NCI-H2081 treated with DMSO at 0.1 percent for 48 hours (cell line): Measurements from ENCODE around the gene SMTN.
"Not testable (repeated sequence)": the region's sequence is repeated elsewhere in the genome, so short reads cannot be mapped to it uniquely, and the experiment has no call there.

Source experiments
- DNase-seq: peaks from one replicate; lab custom pipeline; 2025; lab: John Stamatoyannopoulos, UW

Gene SMTN

GRCh38 chr22:31080848-31081649, at the start of gene SMTN:
Gene SMTN (plus strand): TSS chr22:31081318. CDS start chr22:31083259, 1,941 bp downstream.
- no peak for DNase-seq

DNA sequence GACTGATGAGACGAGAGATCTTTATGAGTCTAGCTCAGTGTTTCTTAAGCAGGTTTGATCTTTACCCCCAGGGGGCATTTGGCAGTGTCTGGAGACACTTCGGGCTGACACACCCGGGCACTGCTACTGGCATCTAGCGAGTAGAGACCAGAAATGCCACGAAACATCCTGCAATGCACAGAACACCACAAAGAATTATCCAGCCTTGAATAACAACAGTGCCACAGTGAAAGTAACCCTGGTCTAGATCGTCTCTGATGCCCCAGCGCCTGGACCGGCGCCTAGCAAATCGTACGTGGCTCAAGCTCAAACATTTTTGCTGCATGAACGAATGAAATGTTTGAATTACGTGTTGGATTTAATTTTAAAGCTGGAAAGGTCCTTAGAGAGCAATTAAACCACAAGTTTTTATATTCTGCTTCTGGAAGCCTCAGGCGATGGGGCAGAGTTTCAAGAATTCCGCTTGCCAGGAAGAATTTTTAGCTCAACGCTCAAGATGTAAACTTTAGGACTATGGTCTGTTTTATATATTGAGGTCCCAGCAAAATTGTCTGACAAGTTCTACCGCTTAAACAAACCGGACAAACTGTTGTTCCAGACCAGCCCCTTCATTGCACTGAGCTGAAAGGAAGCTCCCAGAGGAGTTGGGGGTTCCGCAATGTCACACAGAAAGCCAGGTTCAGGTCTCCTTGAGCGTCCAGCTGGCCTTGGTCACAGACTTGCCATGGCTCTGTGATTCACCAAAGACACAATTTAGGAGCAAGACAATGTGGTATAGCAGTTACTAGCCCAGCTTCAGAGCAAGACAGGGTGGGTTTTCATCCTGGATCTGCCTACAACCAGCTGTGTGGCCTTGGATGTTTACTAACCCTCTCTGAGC, 44.2 kb upstream of the SMTN start:
- DNase-seq, result no peak

GRCh38 chr22:31038686-31039085, 42.4 kb upstream of the SMTN start:
- DNase-seq, result no peak

DNA sequence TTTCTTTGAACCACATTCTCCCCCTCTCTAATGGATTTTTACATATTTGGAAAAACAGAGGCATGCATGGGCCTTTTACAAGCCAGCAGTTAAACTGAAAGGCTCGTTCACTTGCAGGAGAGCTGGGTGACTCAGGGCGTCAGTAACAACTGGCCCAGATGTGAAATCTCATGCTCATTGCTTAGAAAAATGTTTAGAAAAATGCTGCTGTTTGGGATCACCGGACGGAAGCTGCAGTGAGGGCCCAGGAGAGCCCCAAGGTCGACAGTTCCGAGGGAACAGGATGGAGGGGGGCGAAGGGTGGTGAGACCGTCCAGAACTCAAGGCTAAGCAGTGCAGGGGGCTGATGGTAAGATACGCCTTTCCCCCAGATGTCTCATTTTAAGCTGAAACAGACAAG, 41.7 kb upstream of the SMTN start:
- DNase-seq, result no peak

- DNase-seq, result no peak
Observed at GRCh38 chr22:31040542-31041398, 40.3 kb upstream of the SMTN start.

DNA sequence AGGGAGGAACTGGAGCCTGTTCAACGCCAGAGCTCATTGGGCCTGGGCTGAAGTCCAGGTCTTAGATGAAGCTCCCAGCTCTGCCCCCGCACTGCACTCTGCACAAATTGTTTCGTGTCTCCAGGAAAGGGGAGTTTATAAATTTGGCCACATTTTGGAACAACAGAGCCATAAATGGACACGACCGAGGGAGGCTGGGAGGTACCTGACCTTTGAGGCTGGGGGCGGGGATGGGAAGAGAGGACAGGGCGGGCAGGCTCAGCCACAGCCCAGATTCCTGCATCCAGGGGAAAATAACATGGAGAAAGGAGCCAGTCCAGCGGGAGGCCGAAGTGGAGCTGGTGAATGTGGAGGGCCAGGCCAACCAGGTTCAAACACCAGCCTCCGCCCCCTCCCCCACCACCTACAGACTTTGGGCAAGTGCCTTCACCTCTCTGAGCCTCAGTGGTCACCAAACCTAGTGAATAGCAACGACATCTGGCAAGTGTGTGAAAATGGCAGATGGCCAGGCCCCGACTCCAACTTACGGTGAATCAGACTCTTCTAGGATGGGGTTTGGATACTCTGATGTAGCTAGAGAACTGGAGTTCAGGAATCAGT, 36.8 kb upstream of the SMTN start:
- DNase-seq, result no peak

DNA sequence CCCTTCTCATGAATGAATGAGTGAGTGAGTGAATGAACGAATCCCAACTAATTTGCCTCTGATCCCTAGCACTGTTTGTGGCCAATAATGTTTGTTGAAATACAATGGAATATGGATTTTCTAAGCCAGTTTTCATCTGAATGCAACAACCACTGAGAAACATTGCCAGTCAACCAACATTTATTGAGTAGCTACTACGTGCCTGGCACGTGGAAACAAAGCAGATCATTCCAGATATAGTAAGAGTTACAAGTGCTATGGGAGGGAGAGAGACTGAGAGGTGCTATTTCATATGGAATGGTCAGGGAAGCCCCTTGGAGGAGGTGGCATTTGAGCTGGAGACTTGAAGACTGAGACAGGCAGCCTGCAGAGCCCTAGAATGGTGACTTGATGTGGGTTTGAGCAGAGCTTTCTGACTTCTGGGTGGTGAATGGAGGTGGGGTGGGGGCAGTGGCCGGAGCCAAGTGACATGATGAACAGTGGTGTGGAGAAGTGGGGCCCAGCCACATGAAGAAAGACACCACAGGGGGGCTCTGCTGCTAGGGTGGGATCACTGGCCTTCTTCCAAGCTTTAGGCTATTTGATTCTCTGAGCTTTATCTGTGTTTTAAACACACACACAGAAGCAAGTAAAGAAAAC, 35.1 kb upstream of the SMTN start:
- no peak for DNase-seq

- no peak for DNase-seq
Observed at GRCh38 chr22:31046539-31047226, 34.4 kb upstream of the SMTN start.

- DNase-seq, result no peak
Observed at GRCh38 chr22:31048570-31048969, 32.5 kb upstream of the SMTN start.

DNA sequence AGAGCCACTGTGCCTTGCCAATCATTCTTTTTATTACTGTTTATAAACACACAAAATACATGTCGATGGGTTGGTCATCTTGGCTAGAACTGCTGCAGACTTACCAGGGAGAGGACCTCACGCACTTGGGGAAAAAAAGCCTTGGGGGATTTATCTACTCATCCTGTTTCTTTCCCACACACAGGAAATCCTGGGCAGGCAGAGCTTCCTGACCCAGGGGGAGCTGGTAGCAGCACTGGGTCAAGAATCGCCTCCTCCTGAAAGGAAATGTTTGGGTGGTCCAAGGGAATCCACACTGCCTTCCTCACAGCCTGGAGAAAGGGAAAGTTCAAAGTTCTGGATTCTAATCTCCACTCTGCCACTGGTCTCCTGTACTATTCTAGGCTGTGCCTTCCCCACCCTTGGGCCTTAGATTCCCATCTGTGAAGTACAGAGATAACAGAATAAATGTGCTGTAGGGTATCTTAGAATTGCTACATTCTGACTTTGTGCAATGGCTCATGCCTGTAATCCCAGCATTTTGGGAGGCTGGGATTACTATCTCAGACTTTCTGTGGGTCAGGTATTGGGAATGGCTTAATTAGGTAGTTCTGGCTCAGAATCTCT, 31.2 kb upstream of the SMTN start:
- DNase-seq, result no peak

DNA sequence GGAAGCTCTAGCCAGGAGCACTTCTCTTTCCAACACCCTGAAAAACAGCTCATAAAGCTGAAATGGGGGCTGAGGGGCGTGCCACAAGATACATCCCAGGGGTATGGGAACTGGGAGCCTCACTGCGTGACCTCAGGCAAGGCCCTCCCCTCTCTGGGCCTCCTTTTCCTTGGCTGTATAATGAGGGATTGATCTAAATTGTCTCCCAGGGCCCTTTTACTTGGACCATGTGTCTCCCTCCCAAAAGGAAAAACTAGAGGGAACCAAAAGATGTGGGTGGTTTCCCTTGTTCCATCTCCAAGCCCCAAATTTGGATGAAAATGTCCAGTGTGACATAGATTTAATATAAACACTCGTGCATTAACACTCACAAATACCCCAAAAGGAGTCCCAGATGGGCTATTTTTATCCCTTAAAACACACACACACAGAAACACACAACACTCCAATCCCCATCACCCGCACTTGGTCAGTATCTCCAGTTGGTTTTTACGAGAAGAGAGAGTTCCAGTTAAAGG, 25.9 kb upstream of the SMTN start:
- DNase-seq, result no peak

DNA sequence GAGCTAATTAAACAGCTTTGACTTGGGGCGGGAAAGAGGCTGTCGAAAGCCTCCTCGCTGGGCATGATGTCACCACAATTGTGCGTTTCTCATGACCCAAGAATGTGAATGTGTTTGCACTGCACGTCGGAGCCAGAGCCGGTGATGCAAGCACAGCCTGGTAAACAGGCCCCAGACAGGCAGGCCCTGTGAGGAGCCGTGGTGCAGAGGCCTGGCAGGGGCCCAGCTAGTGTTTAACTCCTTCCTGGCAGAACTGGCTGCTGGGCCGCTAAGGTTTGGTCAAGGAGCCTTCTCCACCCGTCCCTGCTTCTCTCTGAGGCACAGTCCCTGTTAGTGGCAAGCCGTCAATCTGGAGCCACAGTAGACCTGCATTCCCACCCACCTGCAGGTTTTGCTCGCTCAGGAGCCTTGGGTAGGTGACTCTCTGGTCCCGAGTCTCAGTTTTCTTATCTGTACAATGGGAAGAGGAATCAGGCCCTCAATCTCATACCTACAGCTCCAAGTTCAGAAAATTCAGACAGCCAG, 25.4 kb upstream of the SMTN start:
- DNase-seq, result no peak

- no peak for DNase-seq
Observed at GRCh38 chr22:31056986-31057599, 24.0 kb upstream of the SMTN start.

DNA sequence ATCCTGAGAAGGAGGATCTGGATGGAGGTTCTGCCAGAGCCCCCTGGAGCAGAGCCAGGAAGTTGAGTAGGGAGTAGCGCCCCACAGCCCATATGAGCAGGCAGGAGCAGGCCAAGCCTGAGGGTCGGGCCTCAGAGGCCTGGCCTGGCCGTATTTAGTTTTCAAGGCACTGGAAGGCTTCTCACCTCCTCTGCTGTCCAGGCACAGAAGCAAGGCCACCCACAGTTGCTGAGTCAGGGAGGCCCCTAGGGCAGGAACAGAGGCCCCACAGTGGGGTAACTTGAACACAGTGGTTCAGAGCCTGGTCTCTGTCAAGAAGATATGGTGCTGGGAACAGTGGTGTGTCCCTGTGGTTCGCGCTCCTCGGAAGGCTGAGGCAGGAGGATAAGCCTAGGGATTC, 21.5 kb upstream of the SMTN start:
- DNase-seq, result not testable (repeated sequence)

DNA sequence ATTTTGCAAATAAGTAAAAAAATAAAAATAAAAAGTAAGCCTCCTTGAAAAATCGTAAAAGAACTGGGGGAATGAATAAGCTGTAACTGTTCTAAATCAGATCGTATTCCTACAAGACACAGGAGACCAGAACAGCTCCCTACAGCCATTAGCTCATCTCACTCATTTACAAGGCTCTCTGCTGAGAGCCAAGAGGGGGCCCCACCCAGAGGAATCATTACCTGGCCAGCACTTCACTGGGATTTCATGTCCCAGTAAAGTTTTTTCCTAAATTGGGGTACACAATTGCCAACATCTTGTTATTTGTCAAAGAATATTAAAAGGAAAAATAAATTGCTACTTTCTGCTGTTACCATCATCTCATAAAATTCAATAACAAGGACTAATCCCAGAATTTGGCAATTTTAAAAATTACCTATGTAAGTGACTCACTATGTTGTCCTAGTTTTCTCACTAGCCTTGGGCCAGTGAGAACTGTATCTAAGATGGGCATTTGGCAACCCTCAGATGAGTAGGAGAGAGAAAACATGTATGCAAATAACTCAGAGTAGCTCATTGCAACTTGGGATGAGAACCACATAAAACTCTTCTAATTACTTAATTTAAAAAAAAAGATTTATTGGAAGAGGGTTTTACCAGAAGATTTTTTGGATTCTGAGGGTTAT, 18.4 kb upstream of the SMTN start:
- no peak for DNase-seq

DNA sequence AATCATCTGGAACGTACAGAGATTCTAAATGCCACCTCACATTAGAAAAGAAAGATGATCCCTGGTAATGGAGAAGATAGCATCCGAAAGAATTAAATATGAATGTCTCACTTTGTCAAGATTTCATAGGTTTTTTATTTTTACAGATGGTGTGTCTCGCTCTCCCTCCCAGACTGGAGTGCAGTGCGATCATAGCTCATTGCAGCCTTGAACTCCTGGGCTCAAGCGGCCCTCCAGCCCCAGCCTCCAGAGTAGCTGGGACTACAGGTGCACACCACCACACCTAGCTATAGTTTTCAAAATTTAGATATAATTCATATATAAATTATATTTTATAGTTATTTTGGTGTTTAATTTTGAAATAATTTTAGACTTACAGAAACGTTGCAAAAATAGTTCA, 16.7 kb upstream of the SMTN start:
- no peak for DNase-seq

DNA sequence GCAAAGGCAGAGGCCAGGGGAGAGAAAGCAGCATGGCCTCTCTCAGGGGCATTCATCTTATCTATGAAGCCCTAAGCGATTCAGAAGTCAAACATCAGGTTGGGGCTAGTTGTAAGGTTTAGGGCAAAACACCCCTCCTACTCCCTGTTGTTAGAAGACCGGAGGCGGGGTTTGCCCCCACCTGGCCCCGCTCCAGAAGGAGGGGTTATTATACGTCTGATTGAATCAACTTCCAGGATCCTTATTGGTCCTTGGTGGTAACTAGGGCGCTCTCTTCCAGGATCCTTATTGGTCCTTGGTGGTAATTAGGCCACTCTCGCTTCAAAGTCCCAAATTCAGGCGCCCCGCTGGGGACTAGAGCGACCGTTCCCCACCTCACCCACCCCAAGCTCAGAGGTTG, 12.1 kb upstream of the SMTN start:
- no peak for DNase-seq

DNA sequence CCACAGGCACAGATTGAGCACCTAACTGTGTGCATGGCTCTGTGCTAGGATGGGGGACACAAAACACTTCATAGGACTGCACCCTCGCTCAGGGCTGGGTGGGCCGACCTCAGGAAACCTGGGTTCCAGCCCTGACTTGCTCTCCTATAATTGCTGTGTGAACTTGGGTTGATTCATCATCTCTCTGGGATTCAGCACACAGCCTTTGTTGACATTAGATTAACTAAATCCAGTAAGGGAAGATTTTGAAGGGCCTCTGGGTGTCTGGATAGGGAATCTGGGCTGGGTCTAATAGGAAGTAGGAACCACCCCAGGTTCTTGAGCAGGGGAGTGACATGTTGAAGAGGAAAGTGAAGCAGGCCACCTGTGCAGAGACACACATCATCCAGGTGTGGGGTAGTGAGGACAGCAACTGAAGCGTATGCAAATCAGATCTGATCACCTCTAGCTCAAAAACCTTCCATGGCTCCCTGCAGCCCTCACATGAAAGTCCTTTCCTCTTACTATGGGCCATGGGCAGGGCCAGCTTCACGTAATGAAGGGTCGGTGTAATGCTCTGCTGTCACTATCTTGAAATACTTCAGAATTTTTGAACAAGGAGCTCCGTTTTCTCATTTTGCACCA, 11.3 kb upstream of the SMTN start:
- not testable (repeated sequence) for DNase-seq
